ENCODE data around the gene LRG1. TPM values are rescaled to one million over a fixed set of nuclear protein-coding genes. Genes with fewer than 3 reads are reported as not detected.

LRG1 gene
- total and polyA plus RNA-seq, 10 of the 15 experiments (the other 5 are each of a cell fraction or from before 2014, with no cell fraction given): 0.29 to 4.7 (median 0.58) TPM

GRCh38 chr19:4573682-4574081, 33.8 kb upstream of the LRG1 start:
- DNase-seq (ENCODE audit: low read depth, low spot score): no peak
- no peak overlapping the region for H3K9ac ChIP-seq (ENCODE audit: control insufficient read depth, insufficient read depth, low read length)
- no peak overlapping the region for H3K27ac ChIP-seq (ENCODE audit: control insufficient read depth, insufficient read depth)
- peaks cover 0 to 2% of the 10 kb centered on the region in 2 experiments; a peak in 1 of 4 replicates for H3K27me3 ChIP-seq (replicated peaks in 1 of 2; ENCODE audit: control insufficient read depth in 2 of 2, insufficient read depth in 2 of 2, low read length in 1 of 2)
- no peak overlapping the region for H3K4me3 ChIP-seq
- TF ChIP-seq ZNF622 (IDR thresholded peaks at IDR 0.05) (no peak), KAT2A (conservative IDR thresholded peaks at IDR 0.05; ENCODE audit: control insufficient read depth, low read depth, low read length) (no peak), PAX5 (IDR thresholded peaks at IDR 0.05; ENCODE audit: borderline replicate concordance, low read depth, low read length) (no peak), NFXL1 (IDR thresholded peaks at IDR 0.05; ENCODE audit: borderline replicate concordance) (no peak), RFX5 (IDR thresholded peaks at IDR 0.05; ENCODE audit: low read depth, low read length) (no peak), FOXK2 (IDR thresholded peaks at IDR 0.05) (no peak), SMARCA5 (IDR thresholded peaks at IDR 0.05) (no peak), ZNF24 (IDR thresholded peaks at IDR 0.05) (no peak), NBN (IDR thresholded peaks at IDR 0.05) (no peak), MYC (IDR thresholded peaks at IDR 0.05; ENCODE audit: insufficient read depth, insufficient read length, insufficient replicate concordance, low read length, severe bottlenecking) (no peak)
- H3K4me2 ChIP-seq (ENCODE audit: control insufficient read depth, insufficient read depth): no peak overlapping the region
- H4K20me1 ChIP-seq (ENCODE audit: control insufficient read depth, insufficient read depth): no peaks in the 10 kb centered on the region
- no peak overlapping the region for H2AFZ ChIP-seq (ENCODE audit: control insufficient read depth, low read depth, low read length)
- no TSS peak for BruUV-seq (replicated peaks)
- 41% methylated on average over 6 of the region's 6 CpGs for WGBS (ENCODE audit: insufficient coverage, insufficient replicate concordance, low lambda C conversion rate, missing lambda C conversion rate)
- H3K9me3 ChIP-seq (replicated peaks; ENCODE audit: control insufficient read depth, insufficient read depth, low read length): no peaks in the 10 kb centered on the region
- ATAC-seq: no peak
- ChIA-PET SMC1A (ENCODE audit: uncharacterized antibody, unreplicated experiment) (no interaction called here), CTCF (interaction anchor here (1.1 to 10.1 kb wide), 3 partner anchors 13 to 63 kb away, joined by 3 to 94 read pairs (median 7); no protein-coding TSS in a partner anchor), POLR2A (no interaction called here), RAD21 (ENCODE audit: unreplicated experiment) (no interaction called here)
- no peak for FAIRE-seq
- no peaks in the 10 kb centered on the region for H3K4me1 ChIP-seq (ENCODE audit: control insufficient read depth, insufficient read depth, low read length)
- H3K79me2 ChIP-seq (ENCODE audit: control insufficient read depth, insufficient read depth, low read length): no peaks in the 10 kb centered on the region
- intact Hi-C loops (cut with micrococcal nuclease; ENCODE audit: unreplicated experiment) (no loop called here), in situ Hi-C loops (cut with MboI) (no loop called here)
- H3K36me3 ChIP-seq (ENCODE audit: control insufficient read depth in 2 of 2, insufficient read depth in 2 of 2, low read length in 1 of 2): no peaks in the 10 kb centered on the region
